Large intestine (tissue), 3 donors: ENCODE measurements around the gene PSMC3. TPM values are rescaled to one million over a fixed set of nuclear protein-coding genes. Genes with fewer than 3 reads are reported as not detected.

Experiments
- DNase-seq, 2 donors: peaks; one replicate each; pipeline versions ENCODE4 v3.0.0 to v3.0.0-alpha.2; 2013
- H3K27ac ChIP-seq: one replicate; pipeline ENCODE4 v1.5.1; 2013; ENCODE audit warnings: low read length
- H3K27me3 ChIP-seq: 2 replicates; pipeline ENCODE4 v1.6.1; 2013; ENCODE audit warnings: low read length; ENCODE audit not compliant: control insufficient read depth, insufficient read depth
- H3K36me3 ChIP-seq: 2 replicates; pipeline ENCODE4 v1.6.1; 2013; ENCODE audit warnings: low read length; ENCODE audit not compliant: control insufficient read depth, insufficient read depth
- H3K4me1 ChIP-seq: one replicate; pipeline ENCODE4 v1.6.1; 2013; ENCODE audit warnings: low read length; ENCODE audit not compliant: control insufficient read depth, insufficient read depth
- H3K4me3 ChIP-seq: one replicate; pipeline ENCODE4 v1.5.1; 2013; ENCODE audit warnings: low read length
- H3K9me3 ChIP-seq: one replicate; pipeline ENCODE4 v1.6.1; 2013; ENCODE audit warnings: mild to moderate bottlenecking, low read depth, low read length, moderate library complexity; ENCODE audit not compliant: control insufficient read depth
- WGBS: methylation state at CpG from one replicate; pipeline ENCODE4 v1.1.5; 2013; ENCODE audit warnings: low lambda C conversion rate; ENCODE audit not compliant: insufficient coverage; 5-methylcytosine and 5-hydroxymethylcytosine counted together
- polyA plus RNA-seq: library from polyadenylated mRNA; unstranded; fragments of 120-200 nt; gene quantifications from one replicate; pipeline ENCODE4 v1.2.1, GENCODE V29; 2013

PSMC3 gene
- polyA plus RNA-seq, 1 donor = 99.4 TPM

DNA sequence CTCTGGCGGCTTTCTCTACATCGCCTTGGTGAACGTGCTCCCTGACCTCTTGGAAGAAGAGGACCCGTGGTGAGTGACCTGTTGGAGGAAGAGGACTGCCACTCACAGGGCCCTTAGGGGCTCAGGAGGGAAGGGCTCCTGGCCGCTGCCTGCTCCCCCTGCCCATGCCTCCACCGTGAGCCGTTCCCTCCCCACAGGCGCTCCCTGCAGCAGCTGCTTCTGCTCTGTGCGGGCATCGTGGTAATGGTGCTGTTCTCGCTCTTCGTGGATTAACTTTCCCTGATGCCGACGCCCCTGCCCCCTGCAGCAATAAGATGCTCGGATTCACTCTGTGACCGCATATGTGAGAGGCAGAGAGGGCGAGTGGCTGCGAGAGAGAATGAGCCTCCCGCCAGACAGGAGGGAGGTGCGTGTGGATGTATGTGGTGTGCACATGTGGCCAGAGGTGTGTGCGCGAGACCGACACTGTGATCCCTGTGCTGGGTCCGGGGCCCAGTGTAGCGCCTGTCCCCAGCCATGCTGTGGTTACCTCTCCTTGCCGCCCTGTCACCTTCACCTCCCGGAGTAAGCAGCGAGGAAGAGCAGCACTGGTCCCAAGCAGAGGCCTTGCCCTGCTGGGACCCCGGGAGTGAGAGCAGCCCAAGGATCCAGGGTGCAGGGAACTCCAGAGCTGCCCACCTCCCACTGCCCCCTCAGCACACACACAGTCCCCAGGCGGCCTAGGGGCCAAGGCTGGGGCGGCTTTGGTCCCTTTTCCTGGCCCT is 11.0 kb downstream of the PSMC3 start:
- peaks cover 3% of the 10 kb centered on the region for H3K4me1 ChIP-seq
- no peaks in the 10 kb centered on the region for H3K27me3 ChIP-seq
- no peaks in the 10 kb centered on the region for H3K9me3 ChIP-seq
- WGBS = no CpG with 5 or more reads among the region's 31 CpGs
- H3K36me3 ChIP-seq = peaks cover 68% of the 10 kb centered on the region
- no peak for DNase-seq
- H3K4me3 ChIP-seq = no peak overlapping the region
- peak overlapping the region; percentile 33 for H3K27ac ChIP-seq

DNA sequence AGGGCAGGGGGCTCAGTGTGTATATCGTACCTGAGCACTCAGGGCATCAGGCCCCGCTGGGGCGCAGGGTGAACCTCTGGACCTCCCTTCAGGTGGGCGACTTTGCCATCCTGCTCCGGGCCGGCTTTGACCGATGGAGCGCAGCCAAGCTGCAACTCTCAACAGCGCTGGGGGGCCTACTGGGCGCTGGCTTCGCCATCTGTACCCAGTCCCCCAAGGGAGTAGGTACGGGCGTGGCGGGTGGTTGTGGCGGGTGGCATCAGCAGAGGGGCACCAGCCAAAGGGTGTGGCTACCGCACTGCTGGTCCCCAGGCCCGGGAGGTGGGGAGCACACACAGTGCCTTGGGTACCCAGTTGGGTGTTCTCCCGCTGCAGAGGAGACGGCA is 11.6 kb downstream of the PSMC3 start:
- Histone ChIP-seq H3K27ac (no peak overlapping the region), H3K27me3 (no peaks in the 10 kb centered on the region), H3K36me3 (peaks cover 62% of the 10 kb centered on the region), H3K4me3 (no peak overlapping the region), H3K4me1 (peaks cover 6% of the 10 kb centered on the region), H3K9me3 (no peaks in the 10 kb centered on the region)
- no peak for DNase-seq
- WGBS = no CpG with 5 or more reads among the region's 19 CpGs

DNA sequence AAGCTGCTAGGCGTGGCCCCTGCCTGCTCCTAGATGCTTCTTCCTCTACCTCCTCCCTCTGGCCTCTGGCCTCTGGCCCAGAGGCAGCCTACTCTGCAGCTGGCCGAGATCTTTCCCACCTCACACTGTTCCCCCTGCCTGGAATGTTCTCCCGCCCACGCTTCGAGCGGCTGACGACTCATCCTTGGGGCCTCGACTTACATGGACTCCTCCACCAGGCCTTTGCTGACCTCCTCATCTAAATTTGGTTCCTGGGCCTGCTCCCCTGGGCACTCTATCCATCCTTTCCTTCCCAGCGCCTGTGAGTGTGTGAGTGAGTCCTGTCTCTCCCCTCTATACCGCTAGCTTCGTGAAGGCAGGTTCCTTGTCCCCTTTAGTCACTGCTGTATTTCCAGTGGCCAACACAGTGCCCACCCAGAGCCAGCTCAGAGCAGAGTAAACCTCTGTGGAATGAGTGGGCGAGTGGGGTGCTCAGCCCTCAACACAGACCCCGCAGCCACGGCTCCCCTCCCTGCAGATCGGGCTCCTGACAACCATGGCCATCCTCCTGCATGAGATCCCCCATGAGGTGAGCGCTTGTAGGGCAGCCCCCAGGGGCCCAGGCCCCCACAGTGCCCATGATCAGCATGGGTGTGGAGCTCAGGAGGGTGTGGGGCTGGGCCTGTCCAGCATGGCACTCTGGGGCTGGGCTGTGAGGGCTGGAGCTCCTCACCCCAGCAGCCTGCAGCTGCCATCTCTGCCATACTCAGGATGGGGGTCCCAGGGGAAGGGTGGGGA is 12.1 kb downstream of the PSMC3 start:
- Histone ChIP-seq H3K9me3 (no peaks in the 10 kb centered on the region), H3K27me3 (no peaks in the 10 kb centered on the region), H3K27ac (no peak overlapping the region), H3K4me3 (no peak overlapping the region), H3K36me3 (peaks cover 58% of the 10 kb centered on the region), H3K4me1 (peaks cover 8% of the 10 kb centered on the region)
- no CpG with 5 or more reads among the region's 16 CpGs for WGBS
- no peak for DNase-seq

DNA sequence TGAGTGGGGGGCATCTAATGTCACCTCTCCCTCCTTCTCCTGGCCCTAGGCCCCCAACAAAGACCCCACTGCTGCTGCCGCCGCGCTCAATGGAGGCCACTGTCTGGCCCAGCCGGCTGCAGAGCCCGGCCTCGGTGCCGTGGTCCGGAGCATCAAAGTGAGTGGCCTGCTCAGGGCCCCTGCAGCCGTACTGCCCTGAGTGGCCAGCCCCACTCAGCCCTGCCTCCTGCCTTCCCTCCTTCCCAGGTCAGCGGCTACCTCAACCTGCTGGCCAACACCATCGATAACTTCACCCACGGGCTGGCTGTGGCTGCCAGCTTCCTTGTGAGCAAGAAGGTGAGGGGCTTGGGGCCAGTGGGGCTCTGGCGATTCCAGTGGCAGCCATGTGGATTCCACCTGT is 12.9 kb downstream of the PSMC3 start:
- Histone ChIP-seq H3K27me3 (no peaks in the 10 kb centered on the region), H3K4me1 (peaks cover 12% of the 10 kb centered on the region), H3K27ac (no peak overlapping the region), H3K36me3 (peaks cover 51% of the 10 kb centered on the region), H3K9me3 (no peaks in the 10 kb centered on the region), H3K4me3 (no peak overlapping the region)
- DNase-seq = no peak
- no CpG with 5 or more reads among the region's 13 CpGs for WGBS

DNA sequence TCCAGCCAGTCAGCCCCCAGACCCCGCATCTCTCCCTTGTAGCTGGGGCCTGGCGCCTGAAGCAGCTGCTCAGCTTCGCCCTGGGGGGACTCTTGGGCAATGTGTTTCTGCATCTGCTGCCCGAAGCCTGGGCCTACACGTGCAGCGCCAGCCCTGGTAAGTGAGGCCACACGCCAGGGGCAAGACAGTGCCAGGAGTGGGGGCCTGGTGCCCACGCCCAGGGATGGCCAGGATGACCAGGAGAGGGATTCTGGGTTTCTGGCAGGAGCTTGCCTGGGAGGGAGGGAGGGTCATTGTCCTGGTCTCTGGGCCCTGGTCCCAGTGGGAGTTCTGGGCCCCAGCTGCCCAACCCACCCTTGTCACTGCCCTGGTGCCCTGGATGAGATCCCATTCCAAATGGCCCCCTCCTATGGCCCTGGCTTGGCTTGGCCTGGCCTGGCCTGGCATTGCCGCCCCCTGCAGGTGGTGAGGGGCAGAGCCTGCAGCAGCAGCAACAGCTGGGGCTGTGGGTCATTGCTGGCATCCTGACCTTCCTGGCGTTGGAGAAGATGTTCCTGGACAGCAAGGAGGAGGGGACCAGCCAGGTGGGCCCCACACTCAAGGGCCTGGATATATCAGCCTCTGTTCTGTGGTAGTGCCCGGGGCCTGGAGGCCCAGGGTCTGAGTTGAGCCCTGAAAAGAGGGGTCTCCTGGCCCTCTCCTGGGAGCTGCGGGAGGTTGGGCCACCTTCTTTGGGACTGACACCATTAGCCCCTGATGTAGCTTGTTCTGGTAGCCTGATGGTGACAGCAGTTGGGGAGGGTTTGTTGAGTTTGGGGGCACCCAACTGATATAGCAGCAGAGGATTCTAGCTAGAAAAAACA is 14.1 kb downstream of the PSMC3 start:
- Histone ChIP-seq H3K27me3 (no peaks in the 10 kb centered on the region), H3K4me1 (peaks cover 19% of the 10 kb centered on the region), H3K27ac (no peak overlapping the region), H3K36me3 (peaks cover 42% of the 10 kb centered on the region), H3K9me3 (no peaks in the 10 kb centered on the region), H3K4me3 (no peak overlapping the region)
- WGBS = no CpG with 5 or more reads among the region's 12 CpGs
- no peak for DNase-seq

DNA sequence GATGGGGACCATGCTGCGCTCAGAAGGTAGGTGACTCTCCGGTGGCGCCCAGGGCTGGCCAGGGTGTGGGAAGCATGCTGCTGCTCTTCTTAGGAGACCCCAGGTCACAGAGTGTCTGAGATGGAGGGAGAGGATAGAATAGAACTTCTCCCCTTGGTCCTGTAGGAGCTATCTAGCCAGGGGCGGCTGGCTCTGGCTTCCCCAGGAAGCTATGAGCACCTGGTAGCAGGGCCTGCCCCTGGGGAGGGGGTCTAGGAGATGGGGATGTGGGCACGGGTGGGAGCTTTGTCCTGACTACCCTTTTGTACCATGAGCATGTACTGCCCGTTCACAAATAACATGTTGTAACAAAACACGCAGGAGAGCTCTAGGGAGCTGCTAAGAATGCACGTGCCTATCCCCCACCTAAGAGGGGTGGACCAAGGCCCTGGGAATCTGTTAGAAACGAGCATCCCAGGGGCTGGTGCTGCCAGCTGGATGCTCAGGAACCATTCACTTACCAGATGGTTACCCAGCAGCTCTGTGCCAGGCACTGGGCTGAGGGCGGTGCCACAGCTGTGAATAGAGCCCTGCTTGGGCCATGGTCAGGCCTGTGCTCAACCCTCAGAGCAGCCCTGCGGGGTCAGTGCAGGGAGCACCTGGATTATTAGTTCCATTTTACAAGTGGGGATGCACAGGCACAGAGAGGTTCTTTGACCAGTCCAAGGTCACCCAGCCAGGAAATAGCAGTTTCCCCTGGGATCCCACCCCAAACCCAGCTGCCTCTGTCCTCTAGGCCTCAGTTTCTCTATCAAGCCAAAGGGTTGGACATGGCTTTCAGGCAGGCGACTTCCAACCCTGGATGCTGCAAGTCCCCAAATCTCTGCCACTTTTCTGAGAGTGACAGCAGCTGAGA is 15.6 kb downstream of the PSMC3 start:
- DNase-seq = no peak
- no peaks in the 10 kb centered on the region for H3K9me3 ChIP-seq
- no peaks in the 10 kb centered on the region for H3K27me3 ChIP-seq
- H3K4me3 ChIP-seq = no peak overlapping the region
- H3K27ac ChIP-seq = no peak overlapping the region
- peaks cover 17% of the 10 kb centered on the region for H3K4me1 ChIP-seq
- H3K36me3 ChIP-seq = peaks cover 36% of the 10 kb centered on the region
- 83% methylated on average over 1 of the region's 12 CpGs for WGBS

DNA sequence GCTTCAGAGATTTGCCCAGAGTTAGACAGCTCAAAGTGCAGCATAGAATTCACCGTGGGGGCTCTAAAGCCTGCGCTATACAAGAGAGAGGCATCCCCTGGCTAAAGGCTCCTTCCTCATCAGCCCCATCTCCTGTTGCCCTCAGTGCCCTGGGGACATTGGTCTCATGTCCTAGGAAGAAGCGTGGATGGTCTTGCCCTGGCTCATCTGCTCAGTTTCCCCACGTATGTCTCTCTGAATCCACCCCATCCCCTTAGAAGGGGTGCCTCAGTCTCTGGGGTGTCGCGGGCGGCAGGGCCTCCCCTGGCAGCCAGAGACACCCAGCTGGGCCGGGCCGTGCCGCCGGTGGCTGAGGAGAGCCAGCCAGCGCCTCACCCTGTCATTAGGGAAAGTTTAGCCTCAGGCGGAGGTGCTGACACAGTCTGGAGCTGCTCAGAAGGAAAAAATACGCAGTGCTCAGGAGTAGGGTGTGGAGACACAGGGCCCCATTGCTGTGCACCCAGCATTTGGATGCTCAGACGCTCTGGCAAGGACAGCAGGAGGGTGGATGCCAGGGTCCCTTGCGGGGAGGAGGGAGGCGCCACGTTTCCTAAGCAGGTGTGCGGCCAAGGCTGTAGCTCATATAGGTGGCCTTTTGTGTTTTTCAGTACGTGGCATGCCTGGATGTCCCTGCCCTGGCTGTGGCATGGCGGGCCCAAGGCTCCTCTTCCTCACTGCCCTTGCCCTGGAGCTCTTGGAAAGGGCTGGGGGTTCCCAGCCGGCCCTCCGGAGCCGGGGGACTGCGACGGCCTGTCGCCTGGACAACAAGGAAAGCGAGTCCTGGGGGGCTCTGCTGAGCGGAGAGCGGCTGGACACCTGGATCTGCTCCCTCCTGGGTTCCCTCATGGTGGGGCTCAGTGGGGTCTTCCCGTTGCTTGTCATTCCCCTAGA is 16.5 kb downstream of the PSMC3 start:
- Histone ChIP-seq H3K9me3 (no peaks in the 10 kb centered on the region), H3K4me3 (peak overlapping the region; percentile 78), H3K27ac (no peak overlapping the region), H3K36me3 (peaks cover 32% of the 10 kb centered on the region), H3K27me3 (no peaks in the 10 kb centered on the region), H3K4me1 (peaks cover 17% of the 10 kb centered on the region)
- no CpG with 5 or more reads among the region's 31 CpGs for WGBS
- DNase-seq = no peak

DNA sequence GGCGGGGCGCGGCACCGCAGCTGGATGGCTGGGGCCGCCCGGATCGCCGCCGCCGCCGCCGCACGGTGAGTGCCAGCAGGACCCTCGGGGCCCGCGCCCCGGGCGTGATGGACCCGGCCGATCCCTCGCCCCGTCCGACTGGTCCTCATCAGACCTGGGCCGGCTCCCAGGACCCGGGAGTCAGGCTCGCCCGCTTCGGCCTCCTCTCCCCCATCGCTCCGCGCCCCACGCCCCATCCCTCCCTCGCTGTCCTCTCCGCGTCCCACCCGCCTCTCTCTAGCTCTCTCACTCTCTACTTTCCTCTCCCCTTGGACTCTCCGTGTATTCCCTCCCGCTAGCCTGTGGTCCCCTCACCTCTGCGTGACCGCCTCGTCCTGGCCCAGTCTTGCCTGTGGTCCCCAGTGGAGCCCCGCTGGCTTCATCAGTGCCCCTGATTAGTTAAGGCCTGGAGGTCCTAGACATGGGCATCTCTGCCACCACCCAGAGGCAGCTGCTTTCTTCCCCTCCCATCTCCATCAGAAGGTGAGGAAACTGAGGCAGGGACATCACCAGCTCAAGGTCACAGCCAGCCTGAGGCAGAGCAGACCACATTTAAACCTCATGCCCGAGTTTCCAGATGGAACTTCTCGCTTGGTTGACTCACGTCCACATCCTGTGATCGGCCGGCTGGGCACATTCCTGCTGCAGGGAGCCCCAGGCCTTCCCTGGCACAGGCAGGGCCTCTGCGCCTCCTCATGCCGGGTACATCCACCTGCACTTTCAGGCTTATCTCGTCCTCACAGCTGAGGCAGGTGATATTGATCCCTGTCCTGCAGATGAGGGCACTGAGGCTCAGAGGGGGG is 17.4 kb downstream of the PSMC3 start:
- peaks cover 17% of the 10 kb centered on the region for H3K4me1 ChIP-seq
- DNase-seq = peak in 1 of 2 donors; percentile 39
- H3K27ac ChIP-seq = peak overlapping the region; percentile 60
- 0% methylated on average over 4 of the region's 50 CpGs for WGBS
- H3K27me3 ChIP-seq = no peaks in the 10 kb centered on the region
- H3K9me3 ChIP-seq = no peaks in the 10 kb centered on the region
- H3K36me3 ChIP-seq = peaks cover 23% of the 10 kb centered on the region
- H3K4me3 ChIP-seq = peak overlapping the region; percentile 78
